DMS 273 (cell line): ENCODE measurements around the gene MXD1.

ENCODE experiments used
- DNase-seq: peaks from one replicate; lab custom pipeline; 2025; ENCODE audit not compliant: unreplicated experiment; lab: John Stamatoyannopoulos, UW

MXD1 gene

DNA sequence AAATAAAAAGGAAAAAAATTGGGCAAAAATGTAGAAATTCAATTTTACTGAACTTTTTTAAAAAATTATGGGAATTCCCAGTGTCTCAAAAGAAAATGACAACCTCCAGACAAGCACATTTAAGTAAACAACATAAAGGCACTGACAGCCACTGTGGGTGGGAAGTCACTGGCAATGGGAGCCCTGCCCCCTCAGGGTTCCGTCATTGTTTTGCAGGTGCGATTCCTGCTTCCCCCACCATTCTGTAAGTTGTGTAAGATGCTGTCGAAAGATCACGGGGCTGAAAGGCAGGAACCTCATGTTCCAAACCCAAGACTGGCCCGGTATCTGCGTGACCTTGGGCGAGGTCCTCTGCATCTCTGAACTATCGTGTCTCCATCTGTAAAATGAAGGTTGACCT is 62.3 kb downstream of the MXD1 start:
- DNase-seq = no peak

DNA sequence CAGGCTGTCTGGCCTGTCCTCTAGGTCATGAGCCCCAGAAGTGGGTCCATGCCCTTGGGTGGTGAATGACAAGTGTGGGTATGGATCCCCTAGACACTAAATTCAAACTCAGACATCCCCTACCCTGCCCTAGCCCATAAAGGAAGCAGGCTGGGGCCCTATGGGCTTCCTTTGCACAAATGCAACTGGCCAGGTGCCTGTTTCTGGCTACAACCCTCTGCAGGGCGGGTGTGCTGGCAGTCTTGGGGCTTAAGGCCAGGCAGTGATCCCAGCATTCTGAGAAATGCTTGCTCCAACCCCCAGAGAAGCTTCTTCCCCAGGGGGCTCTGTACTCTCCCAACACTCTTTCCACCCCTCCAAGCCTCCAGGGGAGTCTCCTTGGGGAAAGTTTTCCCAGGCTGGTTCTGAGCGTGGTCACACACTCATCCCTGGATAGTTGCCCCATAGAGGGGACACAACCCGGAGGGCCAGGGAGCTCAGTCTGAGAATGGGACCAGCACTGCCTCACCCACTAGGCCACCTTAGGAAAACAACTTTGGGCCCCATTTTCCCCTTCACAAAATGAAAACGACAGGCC is 63.1 kb downstream of the MXD1 start:
- no peak for DNase-seq

DNA sequence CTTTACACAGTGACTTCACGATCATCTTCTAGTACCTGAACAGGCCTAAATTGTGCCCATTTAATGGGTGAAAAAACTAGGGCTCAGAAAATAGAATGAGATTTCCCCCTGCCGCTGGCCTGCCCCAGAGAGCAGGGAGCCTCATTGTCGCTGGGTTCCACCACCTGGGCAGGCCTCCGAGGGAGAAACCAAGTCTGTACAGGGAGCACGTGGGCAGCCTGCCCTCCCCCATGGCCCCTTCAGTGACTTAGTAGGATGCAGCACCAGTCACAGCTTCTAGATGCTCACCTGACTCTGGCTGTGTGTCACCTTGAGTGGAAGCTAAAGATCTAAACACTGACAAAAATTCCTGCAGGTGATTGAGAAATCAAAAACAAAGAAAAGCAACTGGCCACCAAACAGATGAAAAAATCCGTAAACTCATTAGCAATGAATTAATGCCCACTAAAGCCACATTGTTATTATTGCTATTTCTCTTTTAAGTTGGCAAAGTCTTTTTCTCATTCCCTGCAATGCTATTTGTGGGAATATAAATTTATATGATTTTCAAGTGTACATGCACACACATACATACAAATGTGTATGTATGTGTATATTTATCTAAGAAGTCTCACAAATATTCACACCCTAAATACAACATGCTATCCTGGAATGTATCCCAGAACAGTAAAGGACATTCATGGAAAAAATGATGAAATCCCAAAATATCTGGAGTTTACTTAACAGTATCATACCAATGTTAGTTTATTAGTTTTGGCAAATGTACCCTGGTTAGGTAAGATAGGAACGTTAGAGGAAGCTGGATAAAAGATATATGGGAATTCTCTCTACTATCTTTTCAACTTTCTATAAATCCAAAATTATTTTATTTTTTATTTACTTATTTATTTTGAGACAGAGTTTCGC is 65.2 kb downstream of the MXD1 start:
- DNase-seq = no peak

DNA sequence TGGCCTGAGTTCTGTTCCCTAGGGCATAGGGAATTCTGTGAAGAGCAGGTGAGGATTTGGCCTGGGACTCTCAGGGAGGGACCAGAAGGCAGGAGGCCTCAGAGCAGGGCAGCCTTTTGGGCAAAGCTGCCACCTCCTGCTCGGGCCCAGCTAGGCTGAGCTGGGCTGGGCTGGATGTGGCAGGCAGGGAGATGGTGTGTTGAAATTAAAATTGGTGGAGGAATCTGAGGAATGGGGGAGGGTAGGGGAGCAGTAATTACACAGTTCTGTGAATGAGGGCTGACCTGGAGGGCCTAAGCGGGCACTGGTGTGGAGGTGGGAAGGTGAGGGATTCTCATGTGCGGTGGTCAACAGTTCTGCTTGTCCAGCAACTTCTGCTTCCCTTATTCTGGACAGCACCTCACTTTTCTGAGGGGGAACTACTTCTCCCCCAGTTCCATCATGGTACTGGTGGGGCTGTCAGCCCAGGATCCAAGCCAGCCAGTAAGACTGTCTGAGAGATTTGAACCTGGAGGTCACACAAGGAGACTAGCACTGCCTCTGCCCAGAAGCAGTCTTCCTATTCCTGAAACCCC is 68.6 kb downstream of the MXD1 start:
- no peak for DNase-seq

DNA sequence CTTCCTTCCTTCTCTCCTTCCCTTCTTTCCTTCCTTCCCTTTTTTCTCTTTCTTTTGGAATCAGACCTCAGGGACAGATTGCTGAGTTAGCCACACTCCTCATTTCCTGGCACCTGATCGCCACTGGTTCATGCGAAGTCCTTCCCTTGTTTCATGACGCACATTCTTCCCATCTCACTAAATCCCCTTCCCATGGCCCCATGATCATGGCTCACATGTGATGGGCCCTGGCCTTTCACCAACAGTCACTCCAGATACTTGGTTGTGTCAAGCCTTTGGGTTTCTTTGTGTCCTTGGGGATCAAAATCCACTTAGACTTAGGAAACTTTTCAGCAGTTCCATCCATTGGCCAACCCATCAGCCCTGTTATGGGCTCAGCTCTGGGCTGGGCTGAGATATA is 70.3 kb downstream of the MXD1 start:
- DNase-seq = no peak

DNA sequence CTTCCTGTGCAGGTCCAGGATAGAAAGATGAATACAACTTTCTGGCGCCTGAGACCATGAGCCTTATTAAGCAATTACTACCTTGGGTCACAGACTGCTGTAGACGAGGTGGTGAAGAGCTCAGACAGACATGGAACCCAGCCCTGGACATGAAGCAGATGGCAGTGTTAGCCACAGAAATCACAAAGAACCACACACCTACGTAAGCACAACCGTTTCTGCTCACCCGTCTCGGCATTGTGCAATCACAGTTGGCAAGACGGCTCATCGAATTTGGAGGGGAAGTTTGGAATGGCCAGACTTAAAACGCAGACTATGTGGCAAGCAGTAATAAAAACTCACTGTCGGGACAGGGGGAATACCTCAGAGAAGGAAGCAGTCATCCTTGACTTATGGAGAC is 70.8 kb downstream of the MXD1 start:
- DNase-seq = no peak

DNA sequence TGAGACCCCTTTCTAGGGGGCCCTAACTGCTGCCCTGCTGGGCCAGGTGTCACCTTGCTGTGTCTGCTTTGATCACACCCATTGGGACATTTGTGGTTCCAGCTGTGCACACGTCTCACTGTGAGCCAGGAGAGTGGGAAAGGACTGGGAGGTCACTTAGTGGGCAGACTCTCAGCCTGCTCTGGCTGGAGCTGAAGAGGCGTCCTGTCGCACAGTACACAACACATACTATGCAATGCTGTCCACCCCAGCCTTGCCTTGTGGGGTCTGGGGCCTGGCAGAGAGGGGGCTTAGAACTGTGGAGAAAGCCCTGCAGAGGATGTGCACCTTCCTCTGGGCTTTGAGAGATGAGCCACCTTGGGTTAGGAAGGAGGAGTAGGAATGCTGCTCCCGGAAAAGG is 71.8 kb downstream of the MXD1 start:
- no peak for DNase-seq

DNA sequence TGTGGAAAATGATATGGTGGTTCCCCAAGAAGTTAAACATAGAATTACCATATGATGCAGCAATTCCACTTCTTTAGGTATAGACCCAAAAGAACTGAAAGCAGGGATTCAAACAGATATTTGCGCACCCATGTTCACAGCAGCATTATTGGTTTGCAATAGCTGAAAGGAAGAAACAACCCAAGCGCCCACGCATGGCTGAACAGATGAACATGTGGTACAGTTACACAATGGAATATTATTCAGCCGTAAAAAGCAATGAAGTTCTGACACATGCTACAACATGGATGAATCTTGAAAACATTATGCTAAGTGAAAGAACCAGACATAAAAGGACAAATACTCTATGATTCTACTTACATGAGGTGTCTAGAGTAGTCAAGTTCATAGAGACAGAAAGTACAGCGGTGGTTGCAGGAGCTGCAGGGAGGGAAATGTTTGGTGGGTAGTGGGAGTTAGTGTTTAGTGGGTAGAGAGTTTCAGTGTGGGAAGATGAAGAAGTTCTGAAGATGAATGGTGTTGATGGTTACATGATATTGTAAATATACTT is 73.3 kb downstream of the MXD1 start:
- no peak for DNase-seq

DNA sequence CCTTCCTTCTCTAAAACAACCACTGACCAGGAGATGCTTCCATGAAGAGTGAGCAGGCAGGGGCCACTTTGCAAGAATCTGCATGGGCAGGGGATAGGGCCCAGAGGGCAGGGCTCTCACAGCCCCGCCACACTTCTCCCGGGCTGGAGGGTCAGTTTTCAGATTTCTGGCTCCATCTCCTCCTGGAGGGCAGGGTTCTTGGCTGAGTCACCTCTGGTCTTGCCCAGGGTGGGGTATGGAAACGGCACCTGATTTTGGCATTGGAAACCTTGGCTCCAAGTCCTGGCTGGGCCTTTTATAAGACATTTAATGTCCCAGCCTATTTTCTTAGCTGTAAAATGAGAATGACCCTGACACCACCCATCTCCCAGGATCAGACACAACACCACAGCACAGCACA is 74.1 kb downstream of the MXD1 start:
- no peak for DNase-seq

DNA sequence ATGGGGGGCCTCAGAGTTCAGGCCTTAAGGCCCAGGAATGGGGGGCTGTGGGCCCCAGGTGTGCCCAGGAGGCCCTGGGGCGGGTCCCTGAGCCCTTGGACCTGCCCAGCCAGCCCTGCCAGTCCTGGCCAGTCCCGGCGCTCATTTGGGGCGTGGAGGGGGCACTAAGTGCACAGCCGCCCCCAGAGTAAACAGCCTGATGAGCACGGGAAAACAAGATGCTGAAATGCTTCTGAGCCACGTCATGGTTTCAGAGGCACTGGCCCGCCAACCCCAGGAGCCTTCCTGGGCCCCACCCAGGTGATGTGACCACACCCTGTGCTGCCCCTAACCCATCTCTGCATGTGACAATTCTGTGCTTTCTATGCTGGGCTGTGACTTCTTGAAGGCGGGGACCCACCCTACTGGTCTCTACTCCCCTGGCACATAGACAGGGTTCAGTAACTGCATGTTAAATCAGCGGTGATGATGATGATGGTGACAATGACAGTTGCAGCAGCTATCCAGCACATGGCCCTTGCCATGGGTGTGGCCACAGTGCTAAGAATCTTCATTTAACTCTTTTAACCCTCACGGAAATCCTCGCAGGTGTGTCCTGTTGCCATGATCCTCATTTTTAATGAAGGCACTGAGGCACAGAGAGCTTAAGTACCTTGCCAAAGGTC is 74.7 kb downstream of the MXD1 start:
- DNase-seq = no peak
